ENCODE results near the gene C1orf94. TPM values are rescaled to one million over a fixed set of nuclear protein-coding genes. Genes with fewer than 3 reads are reported as not detected.

C1orf94 gene
- total RNA-seq, 1 experiment from 2014 or later = not detected

- CTCF ChIA-PET = no interaction called here
- TF ChIP-seq TCF7L2 (IDR thresholded peaks at IDR 0.05; ENCODE audit: low read depth, low read length) = no peak
- no peak for TF ChIP-seq CTCF (IDR thresholded peaks at IDR 0.05)
- TF ChIP-seq REST (IDR thresholded peaks at IDR 0.05; ENCODE audit: insufficient read depth in 1 of 2, low read depth in 2 of 2, low read length in 1 of 2) = no peak
- TF ChIP-seq SIN3A (IDR thresholded peaks at IDR 0.05; ENCODE audit: borderline replicate concordance, insufficient read depth, low read depth, low read length) = no peak
- TF ChIP-seq POLR2AphosphoS5 (IDR thresholded peaks at IDR 0.05; ENCODE audit: low read depth, low read length) = no peak
Observed at GRCh38 chr1:34128186-34128889, 48.4 kb upstream of the C1orf94 start.

GRCh38 chr1:34129630-34130029, 47.1 kb upstream of the C1orf94 start:
- in situ Hi-C loops (cut with HindIII; ENCODE audit: low pct_unique_long_range_greater_than_20kb, low sequenced_read_pairs) (no loop called here), intact Hi-C loops (cut with micrococcal nuclease; ENCODE audit: unreplicated experiment) (no loop called here)
- Histone ChIP-seq H3K27ac (ENCODE audit: low read length) (no peak overlapping the region), H3K9me3 (ENCODE audit: control insufficient read depth, insufficient read depth, low read depth, low read length) (no peaks in the 10 kb centered on the region), H3K36me3 (ENCODE audit: control insufficient read depth, insufficient read depth, low read length) (no peaks in the 10 kb centered on the region), H3K27me3 (ENCODE audit: control insufficient read depth, insufficient read depth, low read length) (no peaks in the 10 kb centered on the region; the same call in 1 of the 2 replicates), H3K4me1 (ENCODE audit: control insufficient read depth, insufficient read depth, low read length) (no peaks in the 10 kb centered on the region), H3K4me3 (ENCODE audit: low read depth in 2 of 2, low read length in 2 of 2) (no peak overlapping the region)
- ChIA-PET CTCF (no interaction called here), POLR2A (no interaction called here)
- DNase-seq (ENCODE audit: low read depth, low spot score) (no peak), ATAC-seq (peak; percentile 60; the same call in 1 of the 2 replicates)
- no TSS peak for BruUV-seq (replicated peaks)
- TF ChIP-seq REST (IDR thresholded peaks at IDR 0.05; ENCODE audit: insufficient read depth in 1 of 2, low read depth in 2 of 2, low read length in 1 of 2) (no peak), TCF7L2 (IDR thresholded peaks at IDR 0.05; ENCODE audit: low read depth, low read length) (no peak), POLR2AphosphoS5 (IDR thresholded peaks at IDR 0.05; ENCODE audit: low read depth, low read length) (no peak), CTCF (IDR thresholded peaks at IDR 0.05) (no peak)

More at GRCh38 chr1:34128186-34128889, 48.4 kb upstream of the C1orf94 start:
- BruUV-seq (replicated peaks) = no TSS peak
- DNase-seq (ENCODE audit: low read depth, low spot score) (no peak), ATAC-seq (no peak)
- POLR2A ChIA-PET = no interaction called here
- no peak overlapping the region for H3K27ac ChIP-seq (ENCODE audit: low read length)
- H3K27me3 ChIP-seq (ENCODE audit: control insufficient read depth, insufficient read depth, low read length) = no peaks in the 10 kb centered on the region; the same call in 1 of the 2 replicates
- H3K4me1 ChIP-seq (ENCODE audit: control insufficient read depth, insufficient read depth, low read length) = no peaks in the 10 kb centered on the region
- no peak overlapping the region for H3K4me3 ChIP-seq (ENCODE audit: low read depth in 2 of 2, low read length in 2 of 2)
- no peaks in the 10 kb centered on the region for H3K9me3 ChIP-seq (ENCODE audit: control insufficient read depth, insufficient read depth, low read depth, low read length)
- no peaks in the 10 kb centered on the region for H3K36me3 ChIP-seq (ENCODE audit: control insufficient read depth, insufficient read depth, low read length)
- intact Hi-C loops (cut with micrococcal nuclease; ENCODE audit: unreplicated experiment) (no loop called here), in situ Hi-C loops (cut with HindIII; ENCODE audit: low pct_unique_long_range_greater_than_20kb, low sequenced_read_pairs) (no loop called here)
